GM19351 (cell line): ENCODE results near the gene MIDN.
A peak's percentile ranks its signal among the peaks of the same experiment; 100 is the strongest.

Source experiments
- ATAC-seq: cut with Tn5 transposase; IDR thresholded peaks from one replicate; pipeline ENCODE4 v1.9.1; 2021; ENCODE audit warnings: mild to moderate bottlenecking, moderate library complexity; ENCODE audit not compliant: unreplicated experiment

MIDN gene

DNA sequence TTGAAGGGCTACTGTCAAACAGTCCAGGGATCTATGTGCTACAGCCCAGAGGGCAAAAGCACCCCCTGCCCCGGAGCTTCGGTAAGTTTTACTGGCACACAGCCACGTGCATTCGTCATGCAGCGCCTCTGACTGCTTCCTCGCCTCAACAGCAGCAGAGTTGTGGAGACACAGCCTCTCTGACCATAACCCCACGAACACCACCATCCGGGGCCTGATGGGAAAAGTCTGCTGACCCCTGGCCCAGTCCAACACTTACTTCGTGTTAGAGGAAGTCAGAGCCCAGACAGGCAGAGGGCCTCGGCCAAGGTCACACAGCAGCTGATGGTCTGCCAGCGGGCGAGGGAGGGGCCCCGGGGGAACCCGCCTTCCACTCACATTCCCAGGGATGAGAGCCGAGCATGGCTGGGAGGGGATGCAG lies 15.7 kb upstream of the MIDN start:
- no peak for ATAC-seq

DNA sequence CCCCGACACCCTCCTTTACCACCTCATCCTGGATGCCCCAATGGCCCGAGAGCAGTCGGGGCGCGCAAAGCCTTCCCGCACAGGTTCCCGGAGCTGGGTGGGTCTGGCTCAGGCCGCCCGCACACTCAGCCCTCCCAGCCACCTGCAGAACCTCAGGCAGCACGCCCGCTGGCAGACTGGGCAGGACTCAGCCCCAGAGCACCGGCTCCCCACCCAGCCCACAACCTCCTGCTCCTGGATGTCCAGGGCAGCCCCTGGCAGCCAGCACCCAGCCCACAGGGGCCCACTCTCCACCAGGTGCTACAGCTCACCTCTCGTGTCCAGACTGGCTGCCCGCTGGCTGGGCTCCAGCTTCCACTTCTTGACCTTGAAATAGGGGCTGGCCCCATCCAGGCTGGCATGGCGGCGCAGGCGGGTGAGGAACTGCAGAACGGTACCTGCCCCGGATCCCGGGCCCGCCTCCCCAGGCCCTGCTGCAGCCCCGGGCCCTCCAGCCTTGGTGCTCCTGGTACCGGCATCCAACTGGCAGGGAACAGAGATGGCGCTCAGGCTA lies 15.2 kb upstream of the MIDN start:
- no peak for ATAC-seq

GRCh38 chr19:1234051-1234954 lies 14.1 kb upstream of the MIDN start:
- ATAC-seq: no peak

DNA sequence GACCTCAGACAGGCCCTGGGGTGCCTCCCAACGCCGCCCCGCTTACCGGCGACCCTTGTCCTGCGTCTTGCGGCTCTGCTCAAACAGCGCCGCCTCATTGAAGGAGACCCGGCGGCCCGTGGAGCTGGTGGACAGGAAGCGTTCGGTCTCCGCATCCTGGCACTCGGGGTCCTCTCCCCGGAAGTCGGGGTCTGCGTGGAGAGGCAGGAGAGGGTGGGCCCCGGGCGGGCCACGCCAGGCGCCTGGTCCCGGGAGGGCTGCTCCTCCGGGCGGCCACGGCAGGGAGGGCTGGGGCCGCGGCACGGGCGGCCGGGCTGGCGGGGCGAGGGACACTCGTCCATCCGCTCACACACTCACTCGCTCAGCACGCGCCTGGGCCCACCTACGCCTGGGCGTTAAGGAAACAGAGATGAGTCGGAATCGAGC lies 13.4 kb upstream of the MIDN start:
- no peak for ATAC-seq

GRCh38 chr19:1235625-1236538 lies 12.5 kb upstream of the MIDN start:
- ATAC-seq: no peak

DNA sequence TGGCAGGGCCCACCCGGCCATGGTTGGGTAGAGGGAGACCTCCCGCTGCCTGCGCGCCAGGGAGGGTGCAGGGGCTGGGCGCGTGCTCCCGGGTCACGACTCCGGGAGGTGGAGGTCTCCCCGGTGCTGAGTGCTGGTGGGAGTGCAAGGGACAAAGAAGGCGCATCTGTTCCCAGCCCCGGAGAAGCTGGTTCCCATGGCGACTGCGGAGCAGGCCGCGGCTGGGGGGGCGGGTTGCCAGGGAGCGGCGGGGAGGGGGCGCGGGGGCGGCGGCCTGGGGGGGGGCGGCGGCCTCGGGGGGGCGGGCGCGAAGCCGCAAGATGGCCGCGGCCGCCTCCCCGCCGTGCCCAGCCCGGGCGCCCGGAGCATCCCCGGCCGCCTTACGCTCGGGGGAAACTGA lies 11.8 kb upstream of the MIDN start:
- no peak for ATAC-seq

- no peak for ATAC-seq
Observed at GRCh38 chr19:1237027-1237659, 11.2 kb upstream of the MIDN start.

DNA sequence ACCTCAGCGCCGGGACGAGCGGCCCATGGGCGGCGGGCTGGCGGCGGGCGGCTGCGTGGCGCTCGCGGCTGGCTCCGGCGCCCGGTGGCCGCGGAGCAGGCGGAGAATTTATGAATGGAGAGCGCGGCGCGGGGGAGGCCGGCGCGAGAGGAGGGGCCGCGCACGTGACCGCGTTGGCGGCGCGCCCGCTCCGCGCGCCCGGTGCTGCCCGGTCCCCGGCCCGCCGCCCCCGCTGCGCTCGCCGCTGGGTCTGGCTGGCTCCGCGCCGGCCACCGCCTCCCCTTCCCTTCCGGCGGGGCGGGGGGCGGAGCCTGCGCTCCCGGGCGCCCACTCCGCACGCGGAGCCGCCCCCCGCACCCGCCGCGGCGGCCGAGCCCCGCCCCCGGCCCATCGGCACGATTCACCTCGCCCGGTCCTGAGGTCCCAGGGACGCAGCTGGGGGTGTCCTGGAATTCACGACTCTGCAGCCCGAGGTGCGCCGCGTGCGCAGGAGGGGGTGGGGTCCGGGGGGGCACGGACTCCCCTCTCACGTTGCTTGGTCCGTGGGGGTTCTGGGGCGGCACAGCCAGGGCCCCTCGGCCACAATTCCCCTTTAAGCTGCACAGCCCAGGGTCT lies 10.5 kb upstream of the MIDN start, which contains the start of gene CBARP:
TSS of gene CBARP (minus strand) at position 252 of the 615 bp plus-strand sequence. CDS start 1,905 bp downstream, outside the sequence.
- ATAC-seq: no peak

DNA sequence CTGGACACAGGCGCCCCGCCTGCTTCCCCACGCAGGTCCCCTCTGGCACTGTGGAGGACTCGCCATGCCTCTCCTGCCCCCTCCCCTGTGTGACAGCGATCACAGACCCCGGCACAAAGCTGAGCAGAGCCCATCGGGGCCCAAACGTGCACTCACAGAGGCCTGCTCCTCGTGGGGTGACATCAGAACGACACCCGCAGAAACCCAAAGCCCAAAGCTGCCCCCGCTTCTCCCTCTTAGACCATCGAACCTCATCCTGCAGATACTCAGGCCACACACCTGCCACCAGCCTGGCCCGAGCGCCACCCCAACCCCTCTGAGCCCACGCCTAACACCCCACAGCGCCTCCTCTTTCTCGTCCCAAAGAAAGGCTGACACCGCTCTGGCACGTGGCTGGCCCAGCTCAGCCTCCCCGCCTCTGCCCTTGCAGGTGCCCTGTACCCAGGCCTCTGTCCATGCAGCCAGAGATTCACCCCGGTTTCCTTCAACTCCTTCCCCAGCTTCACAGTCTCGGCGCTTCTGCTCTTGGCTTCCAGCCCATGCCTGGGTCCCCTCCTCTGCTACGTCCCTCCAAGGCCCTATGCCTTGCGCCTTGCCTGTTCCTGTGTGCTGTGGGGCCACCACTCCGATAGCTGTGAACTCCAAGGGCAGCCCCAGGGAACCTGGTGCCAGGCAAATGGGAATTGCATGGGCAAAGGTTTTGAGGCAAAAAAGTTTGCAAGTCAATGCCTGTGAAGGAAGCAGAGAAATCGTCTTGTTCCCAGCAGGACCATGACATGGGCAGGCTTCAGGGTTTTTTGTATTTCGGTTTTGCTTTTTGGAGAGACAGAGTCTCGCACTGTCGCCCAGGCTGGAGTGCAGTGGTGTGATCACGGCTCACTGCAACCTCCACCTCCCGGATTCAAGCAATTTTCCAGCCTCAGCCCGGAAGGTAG lies 9.7 kb upstream of the MIDN start:
- no peak for ATAC-seq

GRCh38 chr19:1239420-1239795 lies 9.0 kb upstream of the MIDN start:
- no peak for ATAC-seq

- no peak for ATAC-seq
Observed at GRCh38 chr19:1239796-1240737, 8.3 kb upstream of the MIDN start.

DNA sequence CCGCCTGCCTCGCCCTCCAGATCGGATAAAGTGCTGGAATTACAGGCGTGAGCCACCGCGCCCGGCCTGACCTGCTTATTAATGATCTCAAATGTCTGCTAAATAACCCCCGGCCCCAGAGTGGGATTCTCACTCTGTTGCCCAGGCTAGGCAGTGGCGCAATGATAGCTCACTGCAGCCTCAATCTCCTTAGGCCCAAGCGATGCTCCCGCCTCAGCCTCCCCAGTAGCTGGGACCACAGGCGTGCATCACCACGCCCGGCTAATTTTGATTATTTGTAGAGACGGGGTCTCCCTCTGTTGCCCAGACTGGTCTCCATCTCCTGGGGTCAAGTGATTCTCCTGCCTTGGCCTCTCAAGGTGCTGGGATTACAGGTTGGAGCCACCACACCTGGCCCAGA lies 7.5 kb upstream of the MIDN start:
- ATAC-seq: no peak

GRCh38 chr19:1241417-1242095 lies 6.8 kb upstream of the MIDN start, which contains the start of gene ATP5F1D:
ATP5F1D (plus strand) TSS chr19:1241751; CDS start chr19:1241851, 100 bp downstream.
- peak; percentile 64 for ATAC-seq

DNA sequence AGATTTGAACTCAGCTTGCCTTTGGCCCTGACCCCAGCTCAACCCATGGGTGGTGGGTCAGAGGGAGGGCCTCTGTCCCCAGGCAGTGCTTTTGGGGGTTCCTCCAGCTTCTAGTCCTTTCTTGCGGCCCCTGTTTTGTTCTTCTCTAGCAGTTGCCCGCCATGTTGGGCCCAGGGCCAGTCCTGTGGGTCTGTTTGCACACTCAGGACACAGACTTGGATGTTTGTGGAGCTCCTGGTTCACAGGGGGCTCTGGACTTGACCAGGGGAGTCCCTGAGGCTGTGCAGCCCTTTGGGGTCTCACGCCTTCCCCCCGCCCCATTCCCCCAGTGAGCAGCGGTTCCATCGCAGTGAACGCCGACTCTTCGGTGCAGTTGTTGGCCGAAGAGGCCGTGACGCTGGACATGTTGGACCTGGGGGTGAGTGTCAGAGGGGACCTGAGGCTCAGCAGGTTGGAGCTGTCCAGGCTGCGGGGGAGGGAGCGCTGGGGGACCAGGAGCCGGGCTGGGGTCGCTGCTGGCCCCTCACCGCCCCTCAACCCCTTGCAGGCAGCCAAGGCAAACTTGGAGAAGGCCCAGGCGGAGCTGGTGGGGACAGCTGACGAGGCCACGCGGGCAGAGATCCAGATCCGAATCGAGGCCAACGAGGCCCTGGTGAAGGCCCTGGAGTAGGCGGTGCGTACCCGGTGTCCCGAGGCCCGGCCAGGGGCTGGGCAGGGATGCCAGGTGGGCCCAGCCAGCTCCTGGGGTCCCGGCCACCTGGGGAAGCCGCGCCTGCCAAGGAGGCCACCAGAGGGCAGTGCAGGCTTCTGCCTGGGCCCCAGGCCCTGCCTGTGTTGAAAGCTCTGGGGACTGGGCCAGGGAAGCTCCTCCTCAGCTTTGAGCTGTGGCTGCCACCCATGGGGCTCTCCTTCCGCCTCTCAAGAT lies 4.4 kb upstream of the MIDN start:
- no peak for ATAC-seq

DNA sequence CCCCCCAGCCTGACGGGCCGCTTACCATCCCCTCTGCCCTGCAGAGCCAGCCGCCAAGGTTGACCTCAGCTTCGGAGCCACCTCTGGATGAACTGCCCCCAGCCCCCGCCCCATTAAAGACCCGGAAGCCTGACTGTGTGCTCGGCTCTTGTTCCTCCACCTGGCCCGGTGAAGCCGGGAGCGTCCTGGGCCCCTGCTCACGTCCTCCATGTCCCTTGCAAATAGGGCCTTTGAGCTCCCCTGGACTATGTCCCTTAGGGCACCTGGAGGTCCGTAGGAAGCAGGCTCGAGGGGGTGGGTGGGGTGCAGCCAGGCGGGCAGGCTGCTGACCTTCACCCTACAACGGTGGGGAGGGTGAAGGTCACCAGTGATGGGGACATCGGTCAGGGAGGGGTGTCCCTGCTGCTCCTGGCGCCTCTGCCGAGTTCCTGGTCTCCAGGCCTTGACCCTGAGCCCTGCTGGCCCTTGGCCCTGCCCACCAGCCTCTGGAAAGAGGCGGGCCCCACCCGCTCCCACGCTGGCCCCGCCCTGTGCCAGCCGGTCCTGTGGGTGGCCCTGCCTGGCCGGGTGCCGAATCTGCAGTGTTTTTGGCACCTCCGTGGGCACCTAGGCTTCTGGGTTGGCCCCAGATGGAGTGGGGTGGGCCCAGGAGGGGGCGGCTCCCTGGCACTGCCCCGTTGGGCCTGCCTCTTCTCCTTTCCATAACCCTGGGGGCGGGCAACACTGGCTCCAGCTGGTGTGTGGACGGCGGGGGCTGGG lies 3.5 kb upstream of the MIDN start:
- no peak for ATAC-seq
